ENCODE data around the gene RHBDD3.
"Not testable (repeated sequence)": the region's sequence is repeated elsewhere in the genome, so short reads cannot be mapped to it uniquely, and the experiment has no call there.

The RHBDD3 gene

GRCh38 chr22:29258407-29259252 is 9.2 kb downstream of the RHBDD3 start:
- peak in 3 of 42 donors; percentile 2 to 23 (median 12) for DNase-seq

GRCh38 chr22:29257751-29258181 is 10.0 kb downstream of the RHBDD3 start:
- intact Hi-C loops (cut with DNase I) = no loop called here
- peak in 2 of 42 donors; percentile 5 to 15 for DNase-seq

More at GRCh38 chr22:29258407-29259252, 9.2 kb downstream of the RHBDD3 start:
- intact Hi-C loops (cut with DNase I) = no loop called here

- peak in 2 of 42 donors; percentile 7 to 15 for DNase-seq
- intact Hi-C loops (cut with DNase I) = no loop called here
These were observed 11.0 kb downstream of the RHBDD3 start for GRCh38 chr22:29256606-29257325.

GRCh38 chr22:29255064-29255621 is 12.6 kb downstream of the RHBDD3 start:
- intact Hi-C loops (cut with DNase I) = no loop called here
- DNase-seq = peak in 1 of 42 donors; percentile 4

- intact Hi-C loops (cut with DNase I) = no loop called here
- peak in 1 of 42 donors; percentile 11 for DNase-seq
These were observed 13.5 kb downstream of the RHBDD3 start for GRCh38 chr22:29254286-29254660.

GRCh38 chr22:29253561-29254285 is 14.1 kb downstream of the RHBDD3 start:
- DNase-seq = peak in 2 of 42 donors; percentile 7 to 10
- intact Hi-C loops (cut with DNase I) = no loop called here

GRCh38 chr22:29251981-29252911 is 15.5 kb downstream of the RHBDD3 start:
- intact Hi-C loops (cut with DNase I) = no loop called here
- peak in 4 of 42 donors; percentile 2 to 35 (median 19) for DNase-seq

- intact Hi-C loops (cut with DNase I) = no loop called here
- DNase-seq = peak in 1 of 42 donors; percentile 1
These were observed 16.5 kb downstream of the RHBDD3 start for GRCh38 chr22:29251265-29251664.

- DNase-seq; intact Hi-C loops (cut with DNase I): not testable (repeated sequence)
These were observed 19.9 kb downstream of the RHBDD3 start for GRCh38 chr22:29247891-29248290.

GRCh38 chr22:29245626-29246385 is 22.0 kb downstream of the RHBDD3 start:
- intact Hi-C loops (cut with DNase I) = no loop called here
- DNase-seq = peak in 41 of 42 donors; percentile 62 to 90 (median 79)

- intact Hi-C loops (cut with DNase I) = no loop called here
- no peak for DNase-seq
These were observed 22.8 kb downstream of the RHBDD3 start for GRCh38 chr22:29244785-29245625.

- intact Hi-C loops (cut with DNase I) = no loop called here
- no peak for DNase-seq
These were observed 23.8 kb downstream of the RHBDD3 start for GRCh38 chr22:29243874-29244446.

- intact Hi-C loops (cut with DNase I); DNase-seq: not testable (repeated sequence)
These were observed 27.3 kb downstream of the RHBDD3 start for GRCh38 chr22:29240481-29240880.

- intact Hi-C loops (cut with DNase I) = no loop called here
These were observed 34.4 kb downstream of the RHBDD3 start for GRCh38 chr22:29233277-29233877.

More at GRCh38 chr22:29233277-29233877, 34.4 kb downstream of the RHBDD3 start:
- no peak for DNase-seq
